ENCODE measurements around the gene CTNNA3.

Gene CTNNA3

GRCh38 chr10:66244953-66245352 is 1451.0 kb downstream of the CTNNA3 start:
- H3K9me3 ChIP-seq (ENCODE audit: insufficient read depth, low read length), result no peaks in the 10 kb centered on the region

DNA sequence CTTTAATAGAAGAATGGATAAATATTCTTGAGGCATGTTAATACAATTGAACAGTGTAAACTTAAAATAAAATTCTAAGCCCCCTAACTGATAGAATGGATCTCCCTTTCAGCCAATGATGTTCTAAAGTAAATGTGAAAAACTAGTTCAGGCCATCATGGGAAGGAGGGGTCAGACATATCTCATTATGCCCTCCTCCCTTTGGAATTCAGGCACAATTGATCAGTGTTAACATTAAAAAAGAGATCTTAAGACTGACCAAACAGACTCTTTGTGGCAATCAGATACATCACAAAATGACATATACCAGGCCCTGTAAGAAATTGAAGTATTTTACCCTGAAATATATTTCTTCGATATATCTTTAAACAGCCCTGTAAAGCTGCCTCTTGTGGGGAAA is 1453.1 kb downstream of the CTNNA3 start:
- no peaks in the 10 kb centered on the region for H3K9me2 ChIP-seq (replicated peaks; ENCODE audit: insufficient read depth, low read length)
- no peak overlapping the region for H3K4me3 ChIP-seq (ENCODE audit: insufficient read depth, low read length, poor library complexity, severe bottlenecking)
- H3K27ac ChIP-seq (ENCODE audit: low read depth, low read length), result no peak overlapping the region
- H3K79me2 ChIP-seq (ENCODE audit: insufficient read depth, low read length), result no peaks in the 10 kb centered on the region
- no peak overlapping the region for H3K9ac ChIP-seq (ENCODE audit: low read length)
- H3K27me3 ChIP-seq (ENCODE audit: low read length), result no peaks in the 10 kb centered on the region
- no peaks in the 10 kb centered on the region for H4K20me1 ChIP-seq (ENCODE audit: low read depth, low read length)
- H2AFZ ChIP-seq (ENCODE audit: low read depth, low read length, severe bottlenecking), result no peak overlapping the region
- H3K4me2 ChIP-seq (ENCODE audit: low read depth, low read length, poor library complexity, severe bottlenecking), result no peak overlapping the region
- no peaks in the 10 kb centered on the region for H3F3A ChIP-seq (ENCODE audit: insufficient read depth)
- TF ChIP-seq EZH2phosphoT487 (conservative IDR thresholded peaks at IDR 0.05; ENCODE audit: low read length) (no peak), CTCF (IDR thresholded peaks at IDR 0.05; ENCODE audit: insufficient read depth, low read length, poor library complexity, severe bottlenecking) (no peak)
- H3K9me3 ChIP-seq (ENCODE audit: insufficient read depth, low read length), result no peaks in the 10 kb centered on the region
- H3K36me3 ChIP-seq (ENCODE audit: low read length), result no peaks in the 10 kb centered on the region

More at GRCh38 chr10:66244953-66245352, 1451.0 kb downstream of the CTNNA3 start:
- Histone ChIP-seq H3K27ac (ENCODE audit: low read depth, low read length) (no peak overlapping the region), H3K4me2 (ENCODE audit: low read depth, low read length, poor library complexity, severe bottlenecking) (no peak overlapping the region), H3K4me3 (ENCODE audit: insufficient read depth, low read length, poor library complexity, severe bottlenecking) (no peak overlapping the region), H3K36me3 (ENCODE audit: low read length) (no peaks in the 10 kb centered on the region), H2AFZ (ENCODE audit: low read depth, low read length, severe bottlenecking) (no peak overlapping the region), H3K27me3 (ENCODE audit: low read length) (no peaks in the 10 kb centered on the region), H4K20me1 (ENCODE audit: low read depth, low read length) (no peaks in the 10 kb centered on the region), H3K79me2 (ENCODE audit: insufficient read depth, low read length) (no peaks in the 10 kb centered on the region), H3K9me2 (replicated peaks; ENCODE audit: insufficient read depth, low read length) (no peaks in the 10 kb centered on the region), H3K9ac (ENCODE audit: low read length) (no peak overlapping the region), H3F3A (ENCODE audit: insufficient read depth) (no peaks in the 10 kb centered on the region)
- no peak for TF ChIP-seq CTCF (IDR thresholded peaks at IDR 0.05; ENCODE audit: insufficient read depth, low read length, poor library complexity, severe bottlenecking)
- no peak for TF ChIP-seq EZH2phosphoT487 (conservative IDR thresholded peaks at IDR 0.05; ENCODE audit: low read length)

DNA sequence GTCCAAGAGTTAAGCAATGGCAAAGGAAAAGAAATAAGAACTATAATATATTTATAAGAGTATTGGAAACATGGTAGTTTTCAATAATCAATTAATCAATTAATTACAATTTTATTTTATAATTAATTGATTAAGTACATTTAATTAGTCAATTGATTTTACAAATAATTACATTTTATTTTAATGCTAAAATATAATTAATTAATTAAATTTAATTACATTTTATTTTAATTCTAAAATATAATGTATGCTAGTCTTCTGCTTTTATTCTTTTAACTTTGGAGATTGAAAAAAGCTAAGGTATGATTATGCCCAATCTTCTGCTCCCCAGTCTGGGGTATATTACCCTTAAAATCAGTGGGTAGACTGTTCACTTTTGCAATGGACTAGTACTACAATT is 1456.9 kb downstream of the CTNNA3 start:
- Histone ChIP-seq H3K9me3 (ENCODE audit: insufficient read depth, low read length) (no peaks in the 10 kb centered on the region), H3K4me3 (ENCODE audit: insufficient read depth, low read length, poor library complexity, severe bottlenecking) (no peak overlapping the region), H3K9ac (ENCODE audit: low read length) (no peak overlapping the region), H3K27ac (ENCODE audit: low read depth, low read length) (no peak overlapping the region), H2AFZ (ENCODE audit: low read depth, low read length, severe bottlenecking) (no peak overlapping the region), H3K4me2 (ENCODE audit: low read depth, low read length, poor library complexity, severe bottlenecking) (no peak overlapping the region), H3K79me2 (ENCODE audit: insufficient read depth, low read length) (no peaks in the 10 kb centered on the region), H3K27me3 (ENCODE audit: low read length) (no peaks in the 10 kb centered on the region), H3K9me2 (replicated peaks; ENCODE audit: insufficient read depth, low read length) (no peaks in the 10 kb centered on the region), H3K36me3 (ENCODE audit: low read length) (no peaks in the 10 kb centered on the region), H4K20me1 (ENCODE audit: low read depth, low read length) (no peaks in the 10 kb centered on the region), H3F3A (ENCODE audit: insufficient read depth) (no peaks in the 10 kb centered on the region)
- no peak for TF ChIP-seq EZH2phosphoT487 (conservative IDR thresholded peaks at IDR 0.05; ENCODE audit: low read length)
- no peak for TF ChIP-seq CTCF (IDR thresholded peaks at IDR 0.05; ENCODE audit: insufficient read depth, low read length, poor library complexity, severe bottlenecking)
